GM23248 (cell line): ENCODE data around the gene MYLK.

Experiments
- EZH2 ChIP-seq: fragments of 200-600 bp; sonication (generic); IDR thresholded peaks from 2 replicates; pipeline ENCODE4 v1.6.1; 2018; ENCODE audit warnings: antibody characterized with exemption, mild to moderate bottlenecking; ENCODE audit not compliant: insufficient read depth, poor library complexity, severe bottlenecking
- EZH2phosphoT487 ChIP-seq: fragments of 200-600 bp; sonication (generic); IDR thresholded peaks from 2 replicates; pipeline ENCODE4 v1.6.1; 2018; ENCODE audit warnings: antibody characterized with exemption, moderate library complexity, mild to moderate bottlenecking, low read depth; ENCODE audit not compliant: insufficient read depth

DNA sequence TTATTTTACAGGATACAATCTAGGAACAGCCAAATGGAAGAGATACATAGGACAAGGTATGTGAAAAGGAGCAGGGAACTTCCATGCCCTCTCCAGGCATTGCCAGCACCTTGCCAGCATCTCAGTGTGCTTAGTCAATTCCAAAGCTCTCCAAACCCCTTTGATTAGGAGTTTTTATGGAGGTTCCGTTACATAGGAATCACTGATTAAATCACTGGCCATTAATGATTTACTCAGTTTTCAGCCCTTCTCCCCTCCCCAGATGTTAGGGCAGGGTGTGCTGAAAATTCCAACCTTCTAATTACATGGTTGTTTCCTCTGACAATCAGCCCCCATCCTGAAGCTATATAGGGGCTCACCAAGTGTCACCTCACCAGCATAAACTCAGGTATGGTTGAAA lies 11.5 kb downstream of the MYLK start:
- TF ChIP-seq EZH2 = no peak
- no peak for TF ChIP-seq EZH2phosphoT487
